EH (cell line): Measurements from ENCODE around the gene SSH2.
"Not testable (repeated sequence)": the region's sequence is repeated elsewhere in the genome, so short reads cannot be mapped to it uniquely, and the experiment has no call there.

Experiments used
- DNase-seq: peaks from one replicate; pipeline ENCODE4 v3.0.0-alpha.2; 2015; ENCODE audit warnings: low read depth

Gene SSH2

DNA sequence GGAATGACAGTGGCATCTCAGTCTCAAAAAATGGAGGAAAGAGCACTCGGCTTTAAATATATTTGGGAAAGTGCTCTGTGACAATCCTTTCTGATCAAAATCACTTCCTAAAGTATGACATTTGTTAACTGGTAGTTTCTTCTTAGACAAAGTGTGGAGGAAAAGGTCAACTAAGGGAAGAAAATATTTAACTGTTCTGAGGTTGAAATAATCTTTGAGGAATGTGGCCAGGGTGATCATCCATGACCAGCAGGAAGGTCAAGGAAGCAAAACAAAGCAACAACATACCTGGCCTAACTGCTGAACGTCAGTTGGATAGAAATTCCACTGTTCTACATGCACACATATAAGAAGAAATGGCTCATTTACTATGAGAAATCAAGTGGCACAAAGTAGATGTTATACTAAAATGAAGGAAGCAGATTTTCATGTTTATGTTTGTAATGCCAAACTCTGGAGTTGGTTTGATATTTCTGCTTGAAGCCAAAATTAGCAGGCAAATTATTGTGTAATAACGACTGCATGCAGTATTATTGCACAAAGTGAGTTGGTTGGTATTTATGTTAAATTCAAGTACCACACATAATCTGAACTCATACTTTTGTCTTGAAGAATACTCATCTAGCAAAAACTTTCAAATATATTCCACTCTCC, 220.0 kb downstream of the SSH2 start:
- DNase-seq, result peak; percentile 43

DNA sequence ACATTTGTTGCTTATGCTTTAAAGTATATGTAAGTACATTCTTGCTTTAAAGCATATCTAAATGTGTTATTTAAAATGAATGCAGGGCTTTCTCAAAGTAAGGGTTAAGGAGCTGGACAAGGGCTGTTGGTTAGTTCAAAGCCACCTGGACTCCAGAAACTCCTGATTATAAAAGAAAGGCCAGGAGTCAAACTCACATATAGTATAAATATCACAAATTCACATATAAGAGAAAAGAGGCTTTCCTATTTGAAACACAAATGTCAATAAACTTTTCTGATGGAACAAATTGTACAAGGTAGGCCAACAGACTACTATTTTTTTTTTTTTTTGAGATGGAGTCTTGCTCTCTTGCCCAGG, 222.8 kb downstream of the SSH2 start:
- DNase-seq, result no peak

DNA sequence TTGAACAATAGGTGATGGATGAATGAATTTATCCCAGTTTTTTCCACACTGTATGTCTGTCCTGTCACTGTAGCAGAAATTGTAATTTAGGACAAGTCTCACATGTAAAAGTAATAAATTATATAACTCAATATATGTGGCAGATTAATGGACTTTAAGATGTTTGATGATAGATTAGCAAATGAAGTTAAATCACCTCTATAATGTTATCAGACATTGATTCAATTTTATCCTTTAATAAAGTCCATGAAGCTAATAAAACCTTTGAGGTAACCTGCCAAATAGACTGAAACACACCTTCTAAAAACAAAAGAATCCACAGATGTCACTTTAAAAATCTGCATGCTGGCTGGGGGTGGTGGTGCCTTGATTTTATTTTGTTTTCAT, 224.0 kb downstream of the SSH2 start:
- DNase-seq, result no peak

DNA sequence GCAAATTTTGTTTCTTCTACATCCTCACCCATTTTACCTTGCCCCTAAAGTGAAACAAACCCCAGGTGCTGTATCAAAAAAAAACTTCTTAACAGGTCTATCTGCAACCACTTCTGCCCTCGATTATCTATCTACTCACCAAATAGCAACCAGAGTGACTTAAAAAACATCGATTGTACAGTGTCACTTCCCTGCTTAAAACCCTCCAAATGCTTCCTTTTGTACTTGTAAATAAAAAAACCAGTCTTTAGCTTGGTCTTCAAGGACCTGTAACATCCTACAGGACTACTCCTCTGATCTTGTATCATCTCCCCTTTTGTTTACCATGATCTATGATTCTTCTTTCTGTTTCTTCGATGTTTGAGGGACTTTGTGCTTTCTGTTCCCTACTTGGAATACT, 224.6 kb downstream of the SSH2 start:
- DNase-seq, result no peak

DNA sequence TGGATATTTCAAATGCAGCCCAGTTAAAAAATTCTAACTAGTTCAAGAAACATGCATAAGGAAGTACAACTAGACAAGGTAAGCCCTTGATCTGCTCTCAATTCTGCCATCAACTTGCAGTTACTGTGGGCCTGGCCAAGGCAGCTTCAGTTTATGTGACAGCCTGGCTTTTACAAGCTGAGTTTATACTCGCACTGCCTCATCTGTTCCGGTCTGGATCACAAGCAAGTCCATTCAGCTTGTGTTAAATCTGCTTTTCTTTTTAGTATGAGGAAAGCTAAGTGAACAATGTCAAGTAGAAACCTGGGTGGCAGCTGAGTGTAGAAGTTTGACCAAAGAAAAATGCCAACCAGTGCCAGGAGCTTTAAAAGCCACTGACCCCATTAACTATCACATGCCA, 230.7 kb downstream of the SSH2 start:
- DNase-seq, result no peak

DNA sequence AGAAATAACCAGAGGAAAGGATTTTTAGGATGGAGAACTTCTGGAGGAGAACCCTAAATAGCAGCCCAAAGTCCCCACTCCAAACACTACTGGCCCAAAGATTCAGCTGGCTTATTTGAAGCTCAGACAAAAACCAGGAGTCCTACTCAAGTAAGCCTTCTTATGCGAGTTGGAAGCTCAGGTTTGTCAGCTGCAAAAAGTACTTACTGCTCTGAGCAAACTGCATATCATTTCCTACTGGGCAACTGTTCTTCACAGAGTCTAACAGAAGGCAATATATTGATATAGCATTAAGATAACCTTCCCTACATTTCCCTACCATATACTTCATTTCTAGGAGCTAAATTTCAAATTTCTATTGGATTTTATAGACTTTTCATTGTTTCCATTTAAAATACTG, 231.2 kb downstream of the SSH2 start:
- DNase-seq, result no peak

- no peak for DNase-seq
Measured at GRCh38 chr17:29698019-29698777, 231.8 kb downstream of the SSH2 start.

- DNase-seq, result no peak
Measured at GRCh38 chr17:29697371-29697770, 232.7 kb downstream of the SSH2 start.

DNA sequence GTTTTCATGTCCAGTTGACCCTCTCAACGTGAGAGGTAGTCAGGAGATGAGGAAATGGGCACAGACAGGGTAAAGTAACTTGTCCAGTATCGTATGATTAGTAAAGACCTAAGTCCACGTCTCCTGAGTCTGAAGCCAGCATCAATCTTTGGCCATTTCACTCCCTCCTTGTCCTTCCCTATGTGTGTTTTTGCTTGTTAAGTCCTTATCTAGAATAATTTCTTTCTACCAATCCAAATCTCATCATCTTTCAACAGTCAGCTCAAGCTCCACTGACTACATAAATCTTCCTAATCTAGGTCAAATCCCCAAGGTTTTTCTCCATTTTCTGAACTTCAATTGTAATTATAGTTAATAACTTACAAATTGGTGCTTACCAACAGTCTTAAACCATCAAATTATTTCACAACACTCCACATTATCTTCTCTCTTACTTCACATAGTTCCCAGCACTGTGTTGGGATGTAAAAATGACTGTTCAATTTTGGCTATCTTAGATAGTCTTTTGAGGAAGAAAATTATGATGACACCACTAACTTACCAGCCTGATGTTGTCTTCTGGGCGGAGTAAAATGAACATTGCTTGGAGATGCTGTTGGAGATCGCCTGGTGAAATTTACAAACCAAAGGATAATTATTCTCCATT, 235.0 kb downstream of the SSH2 start:
- DNase-seq, result no peak

GRCh38 chr17:29693751-29694150, 236.3 kb downstream of the SSH2 start:
- DNase-seq, result no peak

DNA sequence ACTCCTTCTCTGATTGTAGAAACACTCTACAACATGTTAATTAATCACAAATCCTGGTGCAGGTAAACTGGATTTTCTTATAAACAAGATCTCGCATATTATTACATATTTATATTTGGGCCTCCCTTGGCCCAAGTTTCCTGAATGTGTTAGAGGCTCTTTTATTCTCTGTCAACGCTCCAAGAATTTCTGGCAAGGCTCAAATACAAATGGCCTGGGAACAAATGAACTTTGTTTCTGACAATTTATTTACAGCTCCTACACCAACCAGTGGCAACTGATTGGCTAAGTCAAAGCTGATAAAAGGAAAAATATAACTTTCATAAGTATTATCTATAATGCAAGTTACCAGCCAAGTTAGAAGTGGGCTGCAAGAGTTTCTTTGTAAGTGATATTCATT, 242.4 kb downstream of the SSH2 start:
- DNase-seq, result no peak

DNA sequence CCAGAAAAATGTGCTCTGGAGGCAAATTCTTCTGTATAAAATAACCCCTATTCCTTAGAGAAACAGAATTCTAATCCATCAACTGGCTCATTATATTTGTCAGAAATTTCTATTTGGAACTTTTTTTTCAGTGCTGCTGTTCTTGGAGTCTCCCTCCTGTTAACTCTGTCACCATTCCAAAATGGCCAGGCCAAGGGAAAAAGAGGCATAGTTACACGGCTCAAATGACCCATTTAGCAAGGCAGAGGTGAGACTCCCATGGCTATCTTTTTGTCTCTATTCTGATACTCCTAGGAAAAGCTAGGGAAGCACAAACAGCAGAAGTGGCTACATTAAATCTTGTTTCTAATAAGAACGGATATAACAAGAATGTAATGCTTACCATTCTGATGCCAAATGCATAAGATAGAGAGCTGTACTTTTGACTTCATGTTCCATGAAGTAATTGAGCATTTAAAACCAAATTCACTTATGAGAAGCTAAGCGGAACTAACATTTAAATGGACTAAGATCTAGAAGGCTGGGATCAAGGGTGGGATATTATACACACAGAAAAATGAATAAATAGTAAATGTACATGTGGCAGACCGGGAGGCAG, 242.9 kb downstream of the SSH2 start:
- DNase-seq, result no peak

GRCh38 chr17:29683481-29683880, 246.5 kb downstream of the SSH2 start:
- no peak for DNase-seq

- peak; percentile 59 for DNase-seq
Measured at GRCh38 chr17:29682987-29683386, 247.0 kb downstream of the SSH2 start.

- no peak for DNase-seq
Measured at GRCh38 chr17:29682054-29682453, 248.0 kb downstream of the SSH2 start.

- no peak for DNase-seq
Measured at GRCh38 chr17:29677824-29678223, 252.2 kb downstream of the SSH2 start.

- DNase-seq, result no peak
Measured at GRCh38 chr17:29677221-29677791, 252.7 kb downstream of the SSH2 start.

GRCh38 chr17:29675961-29676360, 254.1 kb downstream of the SSH2 start:
- not testable (repeated sequence) for DNase-seq

DNA sequence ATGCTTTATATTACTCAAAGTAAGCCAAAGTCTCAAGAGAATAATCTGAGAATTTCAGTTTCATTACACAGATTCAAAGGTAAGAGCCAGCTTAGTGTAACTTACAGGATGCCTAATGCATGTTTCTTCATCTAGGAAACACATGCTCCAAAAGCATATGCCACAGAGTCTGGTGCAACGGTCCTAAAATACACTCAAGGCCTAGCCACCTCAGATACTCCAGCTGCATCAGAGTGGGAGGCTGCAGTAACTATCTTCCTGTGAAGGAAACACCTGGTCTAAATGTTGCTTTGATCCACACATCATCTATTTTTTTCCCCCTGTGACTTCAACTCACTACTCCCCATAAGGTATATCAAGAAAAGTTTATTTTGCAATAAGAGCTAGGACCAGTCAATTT, 255.7 kb downstream of the SSH2 start:
- DNase-seq, result no peak

GRCh38 chr17:29671661-29672060, 258.4 kb downstream of the SSH2 start:
- DNase-seq, result no peak

GRCh38 chr17:29669266-29669665, 260.8 kb downstream of the SSH2 start:
- DNase-seq, result no peak

DNA sequence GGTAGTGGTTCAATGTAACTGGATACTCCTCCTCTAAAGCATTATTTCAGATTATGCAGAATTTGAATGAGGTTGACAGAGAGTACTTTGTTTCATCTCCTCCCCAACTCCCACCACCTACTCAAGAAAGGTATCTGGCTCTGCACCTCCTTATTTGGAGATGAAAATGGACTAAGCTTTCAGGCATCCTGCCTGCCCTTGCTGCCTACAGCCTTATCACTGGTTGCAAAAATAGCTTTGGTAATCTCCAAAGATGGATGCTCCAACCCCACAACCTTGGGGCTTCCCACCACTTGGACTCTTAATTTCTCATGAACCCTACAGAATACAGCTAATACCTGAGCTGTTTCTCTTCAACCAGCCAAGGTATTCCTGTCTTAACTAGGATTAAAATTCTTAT, 262.1 kb downstream of the SSH2 start:
- no peak for DNase-seq

DNA sequence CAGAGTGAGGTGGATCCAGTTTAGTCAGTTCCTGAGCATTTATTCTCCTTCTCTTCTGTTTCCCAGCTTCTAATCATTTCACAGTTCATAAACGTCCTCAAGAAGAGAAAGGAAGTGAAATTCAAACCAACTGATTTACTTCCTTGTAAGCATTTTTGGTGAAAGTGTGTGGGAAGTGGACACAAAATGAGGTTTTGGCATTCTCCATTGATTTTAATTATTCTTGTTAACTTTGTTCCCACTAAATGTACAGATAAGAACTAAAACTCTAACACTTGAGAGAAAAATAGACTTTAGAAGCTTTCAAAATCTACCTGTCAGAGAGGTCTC, 264.6 kb downstream of the SSH2 start:
- no peak for DNase-seq
